Sigmoid colon (tissue), 7 donors: Measurements from ENCODE around the gene BIN1. TPM values are rescaled to one million over a fixed set of nuclear protein-coding genes. Genes with fewer than 3 reads are reported as not detected.

Experiments
- DNase-seq: peaks from one replicate; pipeline ENCODE4 v3.0.0-alpha.2; 2019
- H3K27ac ChIP-seq, 4 donors: fragments of 200-600 bp; sonication (generic); one replicate each; pipeline ENCODE4 v1.5.1; 2016 to 2019; ENCODE audit warnings: mild to moderate bottlenecking in 1 of 4
- H3K27me3 ChIP-seq, 3 donors: fragments of 200-600 bp; sonication (generic); one replicate each; pipeline ENCODE4 v1.5.1; 2019; ENCODE audit warnings: mild to moderate bottlenecking in 1 of 3
- H3K36me3 ChIP-seq, 4 donors: fragments of 200-600 bp; sonication (generic); one replicate each; pipeline ENCODE4 v1.5.1; 2016 to 2019
- H3K4me1 ChIP-seq, 4 donors: fragments of 200-600 bp; sonication (generic); one replicate each; pipeline ENCODE4 v1.5.1; 2017 to 2019
- H3K4me3 ChIP-seq, 4 donors: fragments of 200-600 bp; sonication (generic); one replicate each; pipeline ENCODE4 v1.5.1; 2017 to 2019; ENCODE audit warnings: mild to moderate bottlenecking in 2 of 4, moderate library complexity in 1 of 4
- H3K9me3 ChIP-seq, 4 donors: fragments of 200-600 bp in 3 of 4; sonication (generic) in 3 of 4; one replicate each; pipeline versions ENCODE4 v1.5.1 to v1.6.1; 2013 to 2019
- CTCF ChIP-seq, 4 experiments: fragments of 450-650 bp in 3 of 4; fragments of 200-600 bp in 1 of 4; IDR thresholded peaks; one replicate each; pipeline ENCODE4 v1.5.1; 2016 to 2019; ENCODE audit warnings: antibody characterized with exemption in 4 of 4, mild to moderate bottlenecking in 3 of 4, moderate library complexity in 2 of 4
- EP300 ChIP-seq, 4 donors: sonication (generic); formaldehyde crosslinking; IDR thresholded peaks; one replicate each; pipeline ENCODE4 v1.6.1; 2017; ENCODE audit warnings: antibody characterized with exemption in 4 of 4
- POLR2A ChIP-seq, 2 donors: fragments of 450-650 bp; IDR thresholded peaks; one replicate each; pipeline ENCODE4 v1.6.1; 2016; ENCODE audit warnings: antibody characterized with exemption in 2 of 2, mild to moderate bottlenecking in 2 of 2, moderate library complexity in 2 of 2
- POLR2AphosphoS5 ChIP-seq, 4 donors: sonication (generic); formaldehyde crosslinking; IDR thresholded peaks; one replicate each; pipeline ENCODE4 v1.6.1; 2017; ENCODE audit warnings: antibody characterized with exemption in 4 of 4
- WGBS, 2 donors: extraction: QIAGEN DNeasy Blood & Tissue Kit; methylation state at CpG; one replicate each; pipeline ENCODE4 v1.1.7; 2013; 5-methylcytosine and 5-hydroxymethylcytosine counted together
- intact Hi-C: fragments of 100-400 bp; cut with DNase I; formaldehyde crosslinking; loops from one replicate; pipeline ENCODE4 v1.15.1; 2023
- polyA plus RNA-seq, 3 donors: library from polyadenylated mRNA; stranded (reverse); fragments of 200-250 nt; gene quantifications; one replicate each; pipeline ENCODE4 v1.2.3, GENCODE V29; 2013
- total RNA-seq, 4 donors: library from RNA; depleted of rRNA; stranded (reverse); fragments of >200 nt; gene quantifications; one replicate each; pipeline ENCODE4 v1.1.0, GENCODE V29; 2016
- donor health status: healthy with polysubstance abuse.
- donor health status: Bipolar disorder and iron deficiency.
- donor health status: healthy.

The BIN1 gene
- total and polyA plus RNA-seq, 7 donors, result 20.3 to 57.9 (median 38.2) TPM

- no peaks in the 10 kb centered on the region for H3K36me3 ChIP-seq
- no peak overlapping the region for H3K4me3 ChIP-seq
- no peak overlapping the region for H3K27ac ChIP-seq
- 62 to 63% methylated on average over 15 of the region's 15 CpGs for WGBS, 2 donors
- intact Hi-C loops, result no loop called here
- TF ChIP-seq EP300 (IDR thresholded peaks at IDR 0.05) (no peak), POLR2AphosphoS5 (IDR thresholded peaks at IDR 0.05) (no peak), CTCF (IDR thresholded peaks at IDR 0.05) (no peak), POLR2A (IDR thresholded peaks at IDR 0.05) (no peak)
- H3K4me1 ChIP-seq, result no peaks in the 10 kb centered on the region
- no peak for DNase-seq
- no peaks in the 10 kb centered on the region for H3K9me3 ChIP-seq
- no peaks in the 10 kb centered on the region for H3K27me3 ChIP-seq
Observed at GRCh38 chr2:127134833-127135830, 28.2 kb upstream of the BIN1 start.

- Histone ChIP-seq H3K4me3 (no peak overlapping the region), H3K27me3 (no peaks in the 10 kb centered on the region), H3K27ac (no peak overlapping the region), H3K36me3 (no peaks in the 10 kb centered on the region), H3K4me1 (no peaks in the 10 kb centered on the region), H3K9me3 (no peaks in the 10 kb centered on the region)
- no peak for DNase-seq
- 75 to 78% methylated on average over 4 of the region's 4 CpGs for WGBS, 2 donors
- intact Hi-C loops, result no loop called here
- TF ChIP-seq CTCF (IDR thresholded peaks at IDR 0.05), result no peak
- TF ChIP-seq POLR2AphosphoS5 (IDR thresholded peaks at IDR 0.05), result no peak
Observed at GRCh38 chr2:127134235-127134634, 27.3 kb upstream of the BIN1 start.

GRCh38 chr2:127133793-127134192 lies 26.8 kb upstream of the BIN1 start:
- WGBS, 2 donors, result 94 to 95% methylated on average over 2 of the region's 2 CpGs
- Histone ChIP-seq H3K27me3 (no peaks in the 10 kb centered on the region), H3K27ac (no peak overlapping the region), H3K4me1 (no peaks in the 10 kb centered on the region), H3K36me3 (no peaks in the 10 kb centered on the region), H3K9me3 (no peaks in the 10 kb centered on the region), H3K4me3 (no peak overlapping the region)
- no peak for TF ChIP-seq POLR2AphosphoS5 (IDR thresholded peaks at IDR 0.05)
- no peak for TF ChIP-seq CTCF (IDR thresholded peaks at IDR 0.05)
- TF ChIP-seq EP300 (IDR thresholded peaks at IDR 0.05), result no peak
- TF ChIP-seq POLR2A (IDR thresholded peaks at IDR 0.05), result no peak
- no peak for DNase-seq
- intact Hi-C loops, result no loop called here

GRCh38 chr2:127130421-127130820 lies 23.5 kb upstream of the BIN1 start:
- Histone ChIP-seq H3K27ac (no peak overlapping the region), H3K4me1 (no peaks in the 10 kb centered on the region), H3K36me3 (no peaks in the 10 kb centered on the region), H3K9me3 (no peaks in the 10 kb centered on the region), H3K27me3 (no peaks in the 10 kb centered on the region), H3K4me3 (no peak overlapping the region)
- TF ChIP-seq POLR2A (IDR thresholded peaks at IDR 0.05) (no peak), EP300 (IDR thresholded peaks at IDR 0.05) (no peak), CTCF (IDR thresholded peaks at IDR 0.05) (no peak), POLR2AphosphoS5 (IDR thresholded peaks at IDR 0.05) (no peak)
- 96 to 97% methylated on average over 4 of the region's 4 CpGs for WGBS, 2 donors
- intact Hi-C loops, result no loop called here
- no peak for DNase-seq
